Keratinocyte (primary cell): Measurements from ENCODE around the gene SULT4A1. TPM values are rescaled to one million over a fixed set of nuclear protein-coding genes. Genes with fewer than 3 reads are reported as not detected.

Source experiments
- DNase-seq: peaks from one replicate; pipeline ENCODE4 v3.0.0-alpha.2; 2011; ENCODE audit warnings: low read depth, missing footprints, low spot score
- FAIRE-seq: peaks from 2 replicates; lab custom pipeline; 2011; peaks lifted over from hg19 to GRCh38; lab: Jason Lieb, UNC
- H2AFZ ChIP-seq: 2 replicates; pipeline ENCODE4 v1.6.0; 2012; ENCODE audit warnings: low read length, control low read depth, inconsistent platforms; ENCODE audit not compliant: control insufficient read depth
- H3K27ac ChIP-seq: 2 replicates; pipeline ENCODE4 v1.5.1; 2011; ENCODE audit warnings: low read length; ENCODE audit not compliant: control insufficient read depth, insufficient read depth
- H3K27me3 ChIP-seq: 3 replicates; pipeline ENCODE4 v1.6.0; 2011; ENCODE audit warnings: low read length; ENCODE audit not compliant: control insufficient read depth, insufficient read depth; ENCODE audit errors: extremely low read depth
- H3K36me3 ChIP-seq, 2 experiments: 2 replicates in 1 of 2; 3 replicates in 1 of 2; pipeline ENCODE4 v1.5.1; 2011; ENCODE audit warnings: low read length in 2 of 2, mild to moderate bottlenecking in 1 of 2; ENCODE audit not compliant: control insufficient read depth in 2 of 2, insufficient read depth in 2 of 2; ENCODE audit errors: extremely low read depth in 1 of 2
- H3K4me1 ChIP-seq: 3 replicates; pipeline ENCODE4 v1.5.1; 2011; ENCODE audit warnings: low read length; ENCODE audit not compliant: control insufficient read depth, insufficient read depth; ENCODE audit errors: extremely low read depth
- H3K4me2 ChIP-seq: 3 replicates; pipeline ENCODE4 v1.6.0; 2011; ENCODE audit warnings: low read depth, low read length; ENCODE audit not compliant: control insufficient read depth, insufficient read depth; ENCODE audit errors: extremely low read depth
- H3K4me3 ChIP-seq, 3 experiments: fragments of 200-600 bp in 1 of 3; sonication (generic) in 1 of 3; 2 replicates in 2 of 3; 3 replicates in 1 of 3; pipeline ENCODE4 v1.5.1; 2011 to 2016; ENCODE audit warnings: low read length in 3 of 3, mild to moderate bottlenecking in 3 of 3, control low read depth in 2 of 3, inconsistent platforms in 1 of 3, low read depth in 1 of 3, mixed read lengths in 1 of 3, mixed run types in 1 of 3, moderate library complexity in 1 of 3; ENCODE audit not compliant: control insufficient read depth in 2 of 3, insufficient read depth in 2 of 3; ENCODE audit errors: extremely low read depth in 1 of 3
- H3K79me2 ChIP-seq: 2 replicates; pipeline ENCODE4 v1.6.0; 2012; ENCODE audit warnings: low read length; ENCODE audit not compliant: control insufficient read depth, insufficient read depth
- H3K9ac ChIP-seq: 3 replicates; pipeline ENCODE4 v1.6.0; 2011; ENCODE audit warnings: low read length; ENCODE audit not compliant: control insufficient read depth, insufficient read depth; ENCODE audit errors: extremely low read depth
- H3K9me1 ChIP-seq: 3 replicates; pipeline ENCODE4 v1.6.0; 2011; ENCODE audit warnings: low read length; ENCODE audit not compliant: control insufficient read depth, insufficient read depth; ENCODE audit errors: extremely low read depth
- H3K9me3 ChIP-seq: 2 replicates; pipeline ENCODE4 v1.5.1; 2012; ENCODE audit warnings: low read depth, low read length; ENCODE audit not compliant: control insufficient read depth
- H4K20me1 ChIP-seq: 3 replicates; pipeline ENCODE4 v1.6.0; 2011; ENCODE audit warnings: low read length; ENCODE audit not compliant: control insufficient read depth, insufficient read depth; ENCODE audit errors: extremely low read depth
- CTCF ChIP-seq, 3 experiments: IDR thresholded peaks in 1 of 3; conservative IDR thresholded peaks in 1 of 3; optimal IDR thresholded peaks in 1 of 3; 2 replicates in 2 of 3; 3 replicates in 1 of 3; pipeline versions ENCODE3 to v1.5.1; 2011; ENCODE audit warnings: low read length in 3 of 3, mild to moderate bottlenecking in 3 of 3, moderate library complexity in 2 of 3, control low read depth in 1 of 3, inconsistent platforms in 1 of 3; ENCODE audit not compliant: insufficient read depth in 2 of 3; ENCODE audit errors: extremely low read depth in 1 of 3
- EZH2 ChIP-seq: IDR thresholded peaks from one replicate; pipeline ENCODE4 v1.6.1; 2012; ENCODE audit warnings: inconsistent platforms, mild to moderate bottlenecking, low read length, moderate library complexity
- dilution Hi-C: fragments of 300-500 bp; cut with MboI; formaldehyde crosslinking; loops from one replicate; pipeline ENCODE4 v1.7.0; 2020; ENCODE audit warnings: low sequenced_read_pairs; ENCODE audit not compliant: extremely low pct_ligation_motif_present
- polyA plus RNA-seq, 5 experiments: library from polyadenylated mRNA; depleted of rRNA in 3 of 5; stranded (reverse) in 3 of 5; stranded (forward) in 1 of 5; unstranded in 1 of 5; fragments of >200 nt; gene quantifications; 1 replicate in 1 of 5; 2 replicates in 3 of 5; 3 replicates in 1 of 5; pipeline versions ENCODE4 v1.2.1 to v1.2.3, GENCODE V29; 2011 to 2012; ENCODE audit warnings: missing spikeins in 2 of 5, low read depth in 1 of 5, low replicate concordance in 1 of 5

The SULT4A1 gene
- polyA plus RNA-seq, 1 donor (not counting 4 experiments of a cell fraction or from before 2014, with no cell fraction given): 0.26 TPM

- Histone ChIP-seq H3K79me2 (no peaks in the 10 kb centered on the region), H3K27me3 (no peaks in the 10 kb centered on the region), H3K9ac (no peak overlapping the region), H3K4me3 (no peak overlapping the region), H3K36me3 (no peaks in the 10 kb centered on the region), H3K9me1 (no peaks in the 10 kb centered on the region), H3K9me3 (no peaks in the 10 kb centered on the region), H3K4me1 (no peaks in the 10 kb centered on the region), H3K27ac (no peak overlapping the region), H2AFZ (no peak overlapping the region), H3K4me2 (no peak overlapping the region), H4K20me1 (no peaks in the 10 kb centered on the region)
- dilution Hi-C loops: no loop called here
- FAIRE-seq (no peak), DNase-seq (no peak)
- TF ChIP-seq EZH2 (no peak), CTCF (optimal IDR thresholded peaks at IDR 0.05 in 1 of 3, IDR thresholded peaks at IDR 0.05 in 1 of 3, conservative IDR thresholded peaks at IDR 0.05 in 1 of 3; ENCODE audit: extremely low read depth in 1 of 3, insufficient read depth in 2 of 3, low read length in 3 of 3) (no peak)
These were observed 20.6 kb downstream of the SULT4A1 start for GRCh38 chr22:43841742-43842141.

- Histone ChIP-seq H3K79me2 (no peaks in the 10 kb centered on the region), H3K4me3 (no peak overlapping the region), H3K9ac (no peak overlapping the region), H3K27me3 (no peaks in the 10 kb centered on the region), H3K4me2 (no peak overlapping the region), H3K4me1 (no peaks in the 10 kb centered on the region), H3K9me3 (no peaks in the 10 kb centered on the region), H3K9me1 (no peaks in the 10 kb centered on the region), H3K36me3 (no peaks in the 10 kb centered on the region), H2AFZ (no peak overlapping the region), H4K20me1 (no peaks in the 10 kb centered on the region), H3K27ac (no peak overlapping the region)
- no peak for FAIRE-seq
- no peak for TF ChIP-seq CTCF (optimal IDR thresholded peaks at IDR 0.05 in 1 of 3, IDR thresholded peaks at IDR 0.05 in 1 of 3, conservative IDR thresholded peaks at IDR 0.05 in 1 of 3; ENCODE audit: extremely low read depth in 1 of 3, insufficient read depth in 2 of 3, low read length in 3 of 3)
- no peak for TF ChIP-seq EZH2
- no peak for DNase-seq
- dilution Hi-C loops: no loop called here
These were observed 21.5 kb downstream of the SULT4A1 start for GRCh38 chr22:43840851-43841250.
